ENCODE measurements around the gene TBC1D21. TPM values are rescaled to one million over a fixed set of nuclear protein-coding genes. Genes with fewer than 3 reads are reported as not detected.

Gene TBC1D21
- total and polyA plus RNA-seq, 2 of the 4 experiments (the other 2 are of a cell fraction): not detected

- TF ChIP-seq ELK1 (IDR thresholded peaks at IDR 0.05; ENCODE audit: borderline replicate concordance, low read depth, low read length): no peak
- TF ChIP-seq MXI1 (IDR thresholded peaks at IDR 0.05; ENCODE audit: borderline replicate concordance, low read depth, low read length): no peak
- no peak for TF ChIP-seq CHD1 (IDR thresholded peaks at IDR 0.05; ENCODE audit: low read depth, low read length)
Measured at GRCh38 chr15:73928241-73928579, 54.8 kb downstream of the TBC1D21 start (continued).

GRCh38 chr15:73928971-73929627 is 55.7 kb downstream of the TBC1D21 start:
- Histone ChIP-seq H3K36me3 (ENCODE audit: control insufficient read depth, insufficient read depth, low read length) (peaks cover 9% of the 10 kb centered on the region), H2BK5ac (ENCODE audit: low read depth, low read length, poor library complexity, severe bottlenecking) (peak overlapping the region; percentile 23), H4K20me1 (ENCODE audit: insufficient read depth, low read length) (peaks cover 56% of the 10 kb centered on the region), H3K56ac (ENCODE audit: extremely low read depth, insufficient read depth, low read length) (0 out of 2 replicates have a peak overlapping the region, but pooled peaks have one; percentile 13), H3K79me1 (ENCODE audit: low read depth in 1 of 2, low read length in 2 of 2) (peaks cover 40 to 84% of the 10 kb centered on the region in 2 experiments), H4K91ac (ENCODE audit: insufficient read depth, low read depth, low read length) (peak overlapping the region; percentile 41), H3K4me3 (ENCODE audit: insufficient read depth, low read depth, low read length) (peak overlapping the region; percentile 16), H2AK9ac (replicated peaks; ENCODE audit: low read depth, low read length, poor library complexity) (peak overlapping the region; percentile 60), H3K27ac (ENCODE audit: insufficient read depth, low read length) (peak overlapping the region; percentile 5; the same call in 1 of the 2 replicates), H4K8ac (ENCODE audit: low read depth in 2 of 2, low read length in 2 of 2) (peak overlapping the region; percentile 23 to 36; a peak in 2 of 4 replicates), H3K14ac (replicated peaks; ENCODE audit: low read depth, low read length) (peak overlapping the region; percentile 24), H3K4me1 (ENCODE audit: control insufficient read depth, insufficient read depth, low read length) (peaks cover 47% of the 10 kb centered on the region), H2BK20ac (ENCODE audit: low read depth, low read length) (peak overlapping the region; percentile 8; the same call in 1 of the 2 replicates), H3K4ac (ENCODE audit: low read depth, low read length) (peak overlapping the region; percentile 30), H2AFZ (replicated peaks; ENCODE audit: low read length, poor library complexity) (peak overlapping the region; percentile 16), H2BK15ac (ENCODE audit: low read depth, low read length) (peak overlapping the region; percentile 16; the same call in 1 of the 3 replicates), H3K4me2 (ENCODE audit: low read depth, low read length) (peak overlapping the region; percentile 73), H3K9me3 (ENCODE audit: control insufficient read depth, insufficient read depth, low read length) (no peaks in the 10 kb centered on the region), H3K18ac (ENCODE audit: low read depth, low read length) (no peak overlapping the region), H2AK5ac (ENCODE audit: low read depth, low read length) (peak overlapping the region; percentile 71), H3K9ac (ENCODE audit: low read depth, low read length) (peak overlapping the region; percentile 27), H4K5ac (ENCODE audit: low read depth, low read length) (no peak overlapping the region), H3K23ac (ENCODE audit: low read depth, low read length) (peak overlapping the region; percentile 89), H3K27me3 (ENCODE audit: control insufficient read depth, insufficient read depth, low read length) (no peaks in the 10 kb centered on the region), H3K9me1 (ENCODE audit: insufficient read depth, low read length) (peaks cover 40% of the 10 kb centered on the region), H2BK120ac (ENCODE audit: low read depth, low read length) (no peak overlapping the region)
- in situ Hi-C loops (cut with MboI; ENCODE audit: low sequenced_read_pairs) (no loop called here), intact Hi-C loops (cut with micrococcal nuclease) (no loop called here), dilution Hi-C loops (cut with HindIII; ENCODE audit: low sequenced_read_pairs, unreplicated experiment) (no loop called here)
- BruUV-seq (replicated peaks): no TSS peak
- POLR2A ChIA-PET (ENCODE audit: unreplicated experiment): no interaction called here
- ATAC-seq (ENCODE audit: low read depth) (no peak), DNase-seq (no peak)
- TF ChIP-seq MXI1 (IDR thresholded peaks at IDR 0.05; ENCODE audit: borderline replicate concordance, low read depth, low read length) (peak; percentile 68; the same call in 1 of the 2 replicates), CHD1 (IDR thresholded peaks at IDR 0.05; ENCODE audit: low read depth, low read length) (no peak)
- 14% methylated on average over 1 of the region's 5 CpGs; no CpG with 5 or more reads in 1 of the 2 experiments for WGBS, 2 experiments (ENCODE audit: extremely low coverage in 2 of 2, insufficient read length in 1 of 2)
- CTCF ChIA-PET: interaction anchor here (1.1 kb wide), 1 partner anchor 31 kb away, joined by 3 read pairs; no protein-coding TSS in a partner anchor

Measured in IMR-90 (cell line).